ENCODE measurements around the gene MYH10. TPM values are rescaled to one million over a fixed set of nuclear protein-coding genes. Genes with fewer than 3 reads are reported as not detected.

The MYH10 gene
- total RNA-seq, 1 experiment from 2014 or later: 251 TPM

DNA sequence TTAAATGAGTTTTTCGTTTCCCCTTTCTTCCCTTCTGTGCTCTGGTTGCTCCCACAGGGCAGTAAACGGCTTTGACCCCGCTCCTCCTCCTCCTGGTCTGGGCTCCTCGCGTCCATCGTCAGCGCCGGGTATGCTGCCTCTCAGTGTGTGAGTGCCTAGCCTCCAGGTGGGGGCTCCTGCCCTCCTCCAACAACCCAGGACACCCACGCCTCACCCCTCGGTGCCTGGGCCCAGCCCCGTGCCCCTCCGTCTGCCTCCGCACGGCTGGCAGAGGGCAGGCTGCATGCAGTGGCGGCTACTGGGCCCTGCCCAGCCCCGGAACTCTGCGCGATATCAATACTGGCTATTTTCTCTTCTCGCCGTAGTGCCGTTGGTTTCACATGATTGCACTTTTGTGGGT is 163.7 kb downstream of the MYH10 start:
- no peak overlapping the region for H3K18ac ChIP-seq (ENCODE audit: insufficient read length, low read depth, low read length)
- Mint-ChIP-seq H3K27me3 (ENCODE audit: low read depth) (no peaks in the 10 kb centered on the region), H3K9me3 (no peaks in the 10 kb centered on the region), H3K4me1 (peaks cover 5 to 8% of the 10 kb centered on the region in 2 experiments; a peak in 3 of 4 replicates), H3K4me3 (no peak overlapping the region), H3K36me3 (ENCODE audit: insufficient read depth in 1 of 3, low read depth in 3 of 3) (peaks cover 2 to 42% (median 20%) of the 10 kb centered on the region in 3 experiments; a peak in 6 of 7 replicates), H3K27ac (0 out of 7 replicates have a peak overlapping the region, but pooled peaks of 1 of the 3 experiments have one; percentile 63)
- whole genome bisulfite sequencing (ENCODE audit: extremely low coverage, insufficient read length, low lambda C conversion rate): no CpG with 5 or more reads among the region's 21 CpGs
- H3K14ac ChIP-seq (ENCODE audit: insufficient read depth, low read length): no peak overlapping the region
- H2BK12ac ChIP-seq (ENCODE audit: insufficient read length, low read depth, low read length): no peak overlapping the region
- no peak overlapping the region for H4K5ac ChIP-seq (ENCODE audit: insufficient read length, low read depth, low read length)
- peaks cover 3% of the 10 kb centered on the region for H4K20me1 ChIP-seq (ENCODE audit: control insufficient read depth, insufficient read depth, insufficient read length)
- H3K56ac ChIP-seq (ENCODE audit: insufficient read length, low read depth, low read length): no peak overlapping the region
- TF ChIP-seq CTCF (conservative IDR thresholded peaks at IDR 0.05): no peak
- no peaks in the 10 kb centered on the region for H3K4me1 ChIP-seq (ENCODE audit: insufficient read depth, low read length)
- H2AK5ac ChIP-seq (ENCODE audit: insufficient read length, low read length): no peak overlapping the region
- no peak overlapping the region for H2BK120ac ChIP-seq (ENCODE audit: low read depth, low read length, poor library complexity, severe bottlenecking)
- DNase-seq: peak; percentile 32
- H3K23ac ChIP-seq (ENCODE audit: insufficient read length, low read depth, low read length): no peak overlapping the region
- no peaks in the 10 kb centered on the region for H3K79me1 ChIP-seq (ENCODE audit: insufficient read depth, low read depth, low read length, poor library complexity, severe bottlenecking)
- H3T11ph ChIP-seq (ENCODE audit: low read length): no peak overlapping the region
- H3K27ac ChIP-seq (ENCODE audit: insufficient read length, low read depth, low read length): no peak overlapping the region
- no peak overlapping the region for H2BK20ac ChIP-seq (ENCODE audit: low read depth, low read length, poor library complexity, severe bottlenecking)
- H3K9ac ChIP-seq (ENCODE audit: extremely low read depth, insufficient read length, low read length): no peak overlapping the region
- no peak overlapping the region for H2BK5ac ChIP-seq (ENCODE audit: insufficient read length, low read length)
- H3K79me2 ChIP-seq (ENCODE audit: insufficient read depth, low read length): no peaks in the 10 kb centered on the region
- H2AFZ ChIP-seq (ENCODE audit: low read length): no peak overlapping the region
- H3K27me3 ChIP-seq (ENCODE audit: insufficient read depth, low read length): no peaks in the 10 kb centered on the region
- H3K4me2 ChIP-seq (ENCODE audit: insufficient read depth, insufficient read length, low read length): no peak overlapping the region
- no peaks in the 10 kb centered on the region for H3K23me2 ChIP-seq (ENCODE audit: insufficient read length, low read depth, low read length, poor library complexity, severe bottlenecking)
- H2BK15ac ChIP-seq (ENCODE audit: low read depth, low read length): no peak overlapping the region
- no peak overlapping the region for H3K4ac ChIP-seq (ENCODE audit: low read depth, low read length)
- H4K91ac ChIP-seq (ENCODE audit: insufficient read length, low read depth, low read length): no peak overlapping the region
- no peaks in the 10 kb centered on the region for H3K9me3 ChIP-seq (ENCODE audit: control insufficient read depth, low read depth, low read length)
- no peak overlapping the region for H4K8ac ChIP-seq (replicated peaks; ENCODE audit: insufficient read length, low read depth, low read length)
